Vagina (tissue), 2 donors: ENCODE data around the gene MRPL34. TPM values are rescaled to one million over a fixed set of nuclear protein-coding genes. Genes with fewer than 3 reads are reported as not detected.

Source experiments
- DNase-seq, 2 donors: peaks; one replicate each; pipeline ENCODE4 v3.0.0-alpha.2; 2017; ENCODE audit errors: extremely low spot score in 2 of 2
- H3K27ac ChIP-seq: fragments of 200-600 bp; sonication (generic); one replicate; pipeline ENCODE4 v1.5.1; 2019
- H3K27me3 ChIP-seq: fragments of 200-600 bp; sonication (generic); one replicate; pipeline ENCODE4 v1.5.1; 2019
- H3K36me3 ChIP-seq, 2 donors: fragments of 200-600 bp; sonication (generic); one replicate each; pipeline ENCODE4 v1.5.1; 2017 to 2019
- H3K4me1 ChIP-seq: fragments of 200-600 bp; sonication (generic); one replicate; pipeline ENCODE4 v1.5.1; 2019
- H3K4me3 ChIP-seq, 2 donors: fragments of 200-600 bp; sonication (generic); 1 replicate in 1 of 2; 2 replicates in 1 of 2; pipeline ENCODE4 v1.5.1; 2016 to 2019
- H3K9me3 ChIP-seq: fragments of 200-600 bp; sonication (generic); one replicate; pipeline ENCODE4 v1.5.1; 2019
- POLR2A ChIP-seq, 2 donors: fragments of 450-650 bp; IDR thresholded peaks; one replicate each; pipeline ENCODE4 v1.6.1; 2017; ENCODE audit warnings: antibody characterized with exemption in 2 of 2, mild to moderate bottlenecking in 2 of 2, moderate library complexity in 2 of 2
- POLR2AphosphoS5 ChIP-seq, 2 donors: sonication (generic); formaldehyde crosslinking; IDR thresholded peaks; one replicate each; pipeline ENCODE4 v1.9.0; 2017; ENCODE audit warnings: antibody characterized with exemption in 2 of 2, mild to moderate bottlenecking in 2 of 2, low read depth in 1 of 2; ENCODE audit not compliant: insufficient read depth in 1 of 2
- intact Hi-C: fragments of 100-400 bp; cut with DNase I; formaldehyde crosslinking; loops from one replicate; pipeline ENCODE4 v1.15.1; 2023
- total RNA-seq: library from RNA; depleted of rRNA; stranded (reverse); fragments of >200 nt; gene quantifications from one replicate; pipeline ENCODE4 v1.2.3, GENCODE V29; 2016
- TF ChIP-seq, protein P1 (sequence below), 3 experiments: fragments of 450-650 bp in 2 of 3; fragments of 200-600 bp in 1 of 3; sonication (generic) in 1 of 3; IDR thresholded peaks; one replicate each; pipeline ENCODE4 v1.5.1; 2017 to 2019; ENCODE audit warnings: antibody characterized with exemption in 3 of 3, mild to moderate bottlenecking in 2 of 3, moderate library complexity in 2 of 3

Gene MRPL34
- 176 TPM for total RNA-seq

DNA sequence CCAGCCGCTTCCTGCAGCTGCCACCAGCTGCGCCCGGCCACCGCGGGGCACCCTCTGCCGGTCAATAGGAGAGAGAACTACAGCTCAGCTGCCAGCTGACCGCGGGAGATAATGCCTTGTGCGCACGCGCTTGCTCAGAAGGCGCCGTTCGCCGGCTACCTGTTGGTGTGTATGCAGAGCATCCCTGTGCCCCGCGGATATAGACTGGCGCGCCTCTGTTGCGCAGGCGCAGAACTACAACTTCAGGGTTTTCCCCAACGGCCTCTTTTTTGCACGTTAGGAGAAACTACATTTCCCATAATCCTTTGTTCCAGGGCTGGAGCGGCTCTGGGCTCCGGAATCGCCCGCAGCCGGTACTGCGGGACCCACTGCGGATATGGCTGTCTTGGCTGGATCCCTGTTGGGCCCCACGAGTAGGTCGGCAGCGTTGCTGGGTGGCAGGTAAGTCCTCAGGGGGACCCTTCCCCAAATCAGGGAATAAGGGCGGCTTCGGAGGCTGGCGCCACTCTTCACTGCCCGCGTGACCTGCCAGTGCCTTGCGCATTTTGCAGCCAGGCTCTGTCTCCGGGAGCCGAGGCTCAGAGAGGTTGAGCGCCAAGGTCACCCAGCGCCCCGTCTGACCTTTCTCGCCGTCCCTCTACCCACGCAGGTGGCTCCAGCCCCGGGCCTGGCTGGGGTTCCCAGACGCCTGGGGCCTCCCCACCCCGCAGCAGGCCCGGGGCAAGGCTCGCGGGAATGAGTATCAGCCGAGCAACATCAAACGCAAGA is at the start of gene MRPL34:
Gene MRPL34 (plus strand): TSS at position 356 of the 768 bp plus-strand sequence. CDS start 21 bp downstream, at position 377.
- H3K27me3 ChIP-seq: no peaks in the 10 kb centered on the region
- DNase-seq: peak; percentile 98 to 99
- TF ChIP-seq POLR2AphosphoS5 (IDR thresholded peaks at IDR 0.05; ENCODE audit: insufficient read depth in 1 of 2, low read depth in 1 of 2) (peak; percentile 95 to 98), POLR2A (IDR thresholded peaks at IDR 0.05) (no peak)
- TF ChIP-seq, protein P1, sequence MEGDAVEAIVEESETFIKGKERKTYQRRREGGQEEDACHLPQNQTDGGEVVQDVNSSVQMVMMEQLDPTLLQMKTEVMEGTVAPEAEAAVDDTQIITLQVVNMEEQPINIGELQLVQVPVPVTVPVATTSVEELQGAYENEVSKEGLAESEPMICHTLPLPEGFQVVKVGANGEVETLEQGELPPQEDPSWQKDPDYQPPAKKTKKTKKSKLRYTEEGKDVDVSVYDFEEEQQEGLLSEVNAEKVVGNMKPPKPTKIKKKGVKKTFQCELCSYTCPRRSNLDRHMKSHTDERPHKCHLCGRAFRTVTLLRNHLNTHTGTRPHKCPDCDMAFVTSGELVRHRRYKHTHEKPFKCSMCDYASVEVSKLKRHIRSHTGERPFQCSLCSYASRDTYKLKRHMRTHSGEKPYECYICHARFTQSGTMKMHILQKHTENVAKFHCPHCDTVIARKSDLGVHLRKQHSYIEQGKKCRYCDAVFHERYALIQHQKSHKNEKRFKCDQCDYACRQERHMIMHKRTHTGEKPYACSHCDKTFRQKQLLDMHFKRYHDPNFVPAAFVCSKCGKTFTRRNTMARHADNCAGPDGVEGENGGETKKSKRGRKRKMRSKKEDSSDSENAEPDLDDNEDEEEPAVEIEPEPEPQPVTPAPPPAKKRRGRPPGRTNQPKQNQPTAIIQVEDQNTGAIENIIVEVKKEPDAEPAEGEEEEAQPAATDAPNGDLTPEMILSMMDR (IDR thresholded peaks at IDR 0.05): peak in 2 of 3 experiments; percentile 58 to 80
- H3K9me3 ChIP-seq: no peaks in the 10 kb centered on the region
- peak within 1 kb of the TSS; percentile 64 to 69 for H3K4me3 ChIP-seq
- peaks cover 61% of the 10 kb centered on the region for H3K4me1 ChIP-seq
- peak within 1 kb of the TSS; percentile 92 for H3K27ac ChIP-seq
- intact Hi-C loops: no loop called here
- H3K36me3 ChIP-seq: no peaks in the 10 kb centered on the region

DNA sequence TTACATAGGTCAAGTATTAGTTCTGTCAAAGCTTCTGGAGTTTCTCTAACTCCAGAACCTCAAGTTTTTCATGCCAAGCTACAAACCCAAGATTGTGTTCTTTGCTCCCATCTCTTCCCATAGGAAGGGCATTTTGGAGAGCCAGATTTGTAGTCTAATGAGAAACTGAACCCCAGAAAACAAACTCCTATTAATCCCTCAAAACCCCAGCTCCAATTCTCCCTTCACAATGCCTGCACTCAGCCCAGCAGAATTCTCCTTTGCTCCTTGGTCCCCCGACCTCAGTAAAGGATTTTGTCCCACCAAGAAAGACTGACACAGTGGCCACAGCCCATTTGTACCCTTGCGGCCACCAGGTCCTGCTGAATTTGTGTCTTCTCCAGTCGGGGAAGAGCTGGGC is 49.5 kb upstream of the MRPL34 start:
- H3K4me1 ChIP-seq: no peaks in the 10 kb centered on the region
- no peaks in the 10 kb centered on the region for H3K36me3 ChIP-seq
- intact Hi-C loops: no loop called here
- no peak for DNase-seq
- no peak overlapping the region for H3K4me3 ChIP-seq
- H3K27ac ChIP-seq: no peak overlapping the region
- TF ChIP-seq POLR2A (IDR thresholded peaks at IDR 0.05): no peak
- TF ChIP-seq, protein P1 (IDR thresholded peaks at IDR 0.05): no peak
- no peak for TF ChIP-seq POLR2AphosphoS5 (IDR thresholded peaks at IDR 0.05; ENCODE audit: insufficient read depth in 1 of 2, low read depth in 1 of 2)
- no peaks in the 10 kb centered on the region for H3K9me3 ChIP-seq
- H3K27me3 ChIP-seq: no peaks in the 10 kb centered on the region

DNA sequence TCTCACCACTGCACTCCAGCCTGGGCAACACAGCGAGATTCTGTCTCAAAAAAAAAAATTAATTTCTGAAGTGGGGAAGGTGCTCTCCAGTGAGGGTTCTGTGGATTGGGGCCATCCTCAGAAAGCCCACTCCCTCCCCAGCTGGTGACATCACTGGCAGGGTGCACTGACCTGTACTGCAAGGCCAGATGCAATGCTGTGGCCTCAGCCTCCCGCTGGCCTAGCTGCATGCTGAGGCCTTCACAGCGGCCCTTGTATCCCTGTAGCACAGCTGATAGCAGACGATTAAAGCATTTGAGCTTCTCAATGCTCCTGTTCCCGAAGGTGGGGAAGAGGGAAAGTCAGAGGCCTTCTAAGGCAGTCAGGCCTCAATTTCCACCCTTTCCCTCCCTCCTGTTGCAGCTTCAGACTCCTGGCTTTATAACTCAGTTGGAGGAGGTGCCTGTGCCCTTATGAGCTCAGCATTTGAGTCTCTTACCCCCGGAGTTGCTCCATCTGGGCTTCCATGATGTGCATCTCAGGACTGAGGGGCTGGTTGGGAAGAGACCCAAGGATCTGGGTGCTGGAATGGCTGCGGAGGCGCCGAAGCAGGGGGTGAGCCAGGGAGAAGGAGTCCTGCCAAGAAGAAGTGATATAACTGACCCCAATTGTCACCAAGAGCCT is 46.4 kb upstream of the MRPL34 start:
- no peaks in the 10 kb centered on the region for H3K36me3 ChIP-seq
- no peaks in the 10 kb centered on the region for H3K9me3 ChIP-seq
- no peak overlapping the region for H3K27ac ChIP-seq
- no peak for DNase-seq
- no peaks in the 10 kb centered on the region for H3K27me3 ChIP-seq
- intact Hi-C loops: no loop called here
- TF ChIP-seq, protein P1 (IDR thresholded peaks at IDR 0.05): no peak
- TF ChIP-seq POLR2AphosphoS5 (IDR thresholded peaks at IDR 0.05; ENCODE audit: insufficient read depth in 1 of 2, low read depth in 1 of 2) (no peak), POLR2A (IDR thresholded peaks at IDR 0.05) (no peak)
- no peak overlapping the region for H3K4me3 ChIP-seq
- H3K4me1 ChIP-seq: no peaks in the 10 kb centered on the region

DNA sequence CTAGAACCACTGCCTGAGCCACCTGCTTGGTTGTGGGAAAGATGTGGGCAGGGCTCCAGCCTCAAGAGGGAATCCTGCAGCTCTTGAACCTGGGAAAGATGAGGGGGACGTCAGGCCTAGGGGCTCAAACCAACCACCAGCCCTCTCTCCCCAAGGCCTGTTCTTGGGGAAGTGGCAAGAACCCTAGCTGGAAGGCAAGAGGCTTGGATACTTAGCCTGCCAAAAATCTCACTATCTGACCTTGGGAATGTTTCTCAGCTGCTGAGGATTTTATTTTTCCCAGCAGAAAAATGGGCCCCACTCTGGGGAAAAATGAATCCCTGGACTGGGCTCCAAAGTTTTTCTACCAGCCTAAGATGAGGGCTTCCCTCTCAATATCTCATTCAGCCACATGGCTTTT is 45.7 kb upstream of the MRPL34 start:
- intact Hi-C loops: no loop called here
- TF ChIP-seq, protein P1 (IDR thresholded peaks at IDR 0.05): no peak
- TF ChIP-seq POLR2A (IDR thresholded peaks at IDR 0.05) (no peak), POLR2AphosphoS5 (IDR thresholded peaks at IDR 0.05; ENCODE audit: insufficient read depth in 1 of 2, low read depth in 1 of 2) (no peak)
- no peak for DNase-seq
- Histone ChIP-seq H3K27me3 (no peaks in the 10 kb centered on the region), H3K4me3 (no peak overlapping the region), H3K36me3 (no peaks in the 10 kb centered on the region), H3K9me3 (no peaks in the 10 kb centered on the region), H3K4me1 (no peaks in the 10 kb centered on the region), H3K27ac (no peak overlapping the region)
